ENCODE results near the gene CCDC38.

- no peak for TF ChIP-seq EZH2phosphoT487 (IDR thresholded peaks at IDR 0.05; ENCODE audit: low read depth, severe bottlenecking, unreplicated experiment)
- no peak for TF ChIP-seq CTCF (IDR thresholded peaks at IDR 0.05; ENCODE audit: poor library complexity)
Measured at GRCh38 chr12:95990136-95990535, 47.7 kb upstream of the CCDC38 start.

All from hepatocyte (in vitro differentiated cells).